ENCODE measurements around the gene SNAI3.

The SNAI3 gene

DNA sequence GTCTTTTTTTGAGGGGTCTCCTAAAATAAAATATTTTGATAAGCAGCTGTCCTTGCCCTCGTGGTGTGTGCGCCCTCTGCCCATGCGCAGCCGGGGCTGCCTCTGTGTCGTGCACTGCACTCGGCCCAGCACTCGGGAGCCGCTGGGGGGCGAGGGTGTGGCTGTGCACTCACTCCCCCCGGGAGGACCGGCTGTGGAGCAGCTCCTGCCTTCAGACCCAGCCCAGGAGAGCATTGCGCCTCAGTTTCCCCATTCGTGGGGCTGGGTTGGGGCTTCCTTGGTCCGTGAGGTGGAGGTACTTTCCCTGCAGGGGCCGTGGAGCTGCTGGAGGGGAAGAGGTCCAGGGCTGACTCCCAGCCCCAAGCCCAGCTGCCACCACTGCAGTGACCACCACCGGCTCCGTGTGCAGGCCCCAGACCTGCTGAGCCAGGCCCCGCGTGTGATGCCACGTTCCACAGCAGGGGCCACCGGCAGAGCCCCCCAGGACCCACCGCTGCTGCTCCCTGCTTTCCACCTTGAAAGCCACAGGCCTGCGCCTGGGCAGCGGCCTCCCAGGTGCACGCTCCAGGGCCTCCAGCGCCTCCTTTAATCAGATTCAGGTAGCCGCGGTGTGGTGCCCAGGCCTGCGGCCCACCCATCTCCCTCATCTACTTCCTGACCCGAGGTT is 54.3 kb downstream of the SNAI3 start:
- ATAC-seq (ENCODE audit: low read depth), result no peak
- Histone ChIP-seq H3K27me3 (ENCODE audit: insufficient read depth, poor library complexity, severe bottlenecking) (peaks cover under 1% of the 10 kb centered on the region), H3K4me1 (ENCODE audit: insufficient read depth, poor library complexity, severe bottlenecking) (no peaks in the 10 kb centered on the region), H3K27ac (ENCODE audit: poor library complexity, severe bottlenecking) (no peak overlapping the region), H3K9me3 (ENCODE audit: severe bottlenecking) (no peaks in the 10 kb centered on the region), H3K4me3 (ENCODE audit: severe bottlenecking) (no peak overlapping the region), H3K36me3 (ENCODE audit: low read depth) (peaks cover 42% of the 10 kb centered on the region)
- TF ChIP-seq, protein P1, sequence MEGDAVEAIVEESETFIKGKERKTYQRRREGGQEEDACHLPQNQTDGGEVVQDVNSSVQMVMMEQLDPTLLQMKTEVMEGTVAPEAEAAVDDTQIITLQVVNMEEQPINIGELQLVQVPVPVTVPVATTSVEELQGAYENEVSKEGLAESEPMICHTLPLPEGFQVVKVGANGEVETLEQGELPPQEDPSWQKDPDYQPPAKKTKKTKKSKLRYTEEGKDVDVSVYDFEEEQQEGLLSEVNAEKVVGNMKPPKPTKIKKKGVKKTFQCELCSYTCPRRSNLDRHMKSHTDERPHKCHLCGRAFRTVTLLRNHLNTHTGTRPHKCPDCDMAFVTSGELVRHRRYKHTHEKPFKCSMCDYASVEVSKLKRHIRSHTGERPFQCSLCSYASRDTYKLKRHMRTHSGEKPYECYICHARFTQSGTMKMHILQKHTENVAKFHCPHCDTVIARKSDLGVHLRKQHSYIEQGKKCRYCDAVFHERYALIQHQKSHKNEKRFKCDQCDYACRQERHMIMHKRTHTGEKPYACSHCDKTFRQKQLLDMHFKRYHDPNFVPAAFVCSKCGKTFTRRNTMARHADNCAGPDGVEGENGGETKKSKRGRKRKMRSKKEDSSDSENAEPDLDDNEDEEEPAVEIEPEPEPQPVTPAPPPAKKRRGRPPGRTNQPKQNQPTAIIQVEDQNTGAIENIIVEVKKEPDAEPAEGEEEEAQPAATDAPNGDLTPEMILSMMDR (IDR thresholded peaks at IDR 0.05; ENCODE audit: poor library complexity, severe bottlenecking), result no peak
- no peak for DNase-seq (ENCODE audit: low spot score)

- TF ChIP-seq, protein P1 (IDR thresholded peaks at IDR 0.05; ENCODE audit: poor library complexity, severe bottlenecking), result no peak
- no peak for ATAC-seq (ENCODE audit: low read depth)
- H3K4me1 ChIP-seq (ENCODE audit: insufficient read depth, poor library complexity, severe bottlenecking), result no peaks in the 10 kb centered on the region
- peaks cover 49% of the 10 kb centered on the region for H3K36me3 ChIP-seq (ENCODE audit: low read depth)
- no peak overlapping the region for H3K27ac ChIP-seq (ENCODE audit: poor library complexity, severe bottlenecking)
- no peaks in the 10 kb centered on the region for H3K27me3 ChIP-seq (ENCODE audit: insufficient read depth, poor library complexity, severe bottlenecking)
- no peak overlapping the region for H3K4me3 ChIP-seq (ENCODE audit: severe bottlenecking)
- no peak for DNase-seq (ENCODE audit: low spot score)
- H3K9me3 ChIP-seq (ENCODE audit: severe bottlenecking), result no peaks in the 10 kb centered on the region
Measured at GRCh38 chr16:88631384-88631783, 54.9 kb downstream of the SNAI3 start.

GRCh38 chr16:88630941-88631340 is 55.4 kb downstream of the SNAI3 start:
- Histone ChIP-seq H3K4me1 (ENCODE audit: insufficient read depth, poor library complexity, severe bottlenecking) (no peaks in the 10 kb centered on the region), H3K27ac (ENCODE audit: poor library complexity, severe bottlenecking) (no peak overlapping the region), H3K9me3 (ENCODE audit: severe bottlenecking) (no peaks in the 10 kb centered on the region), H3K36me3 (ENCODE audit: low read depth) (peaks cover 53% of the 10 kb centered on the region), H3K4me3 (ENCODE audit: severe bottlenecking) (no peak overlapping the region), H3K27me3 (ENCODE audit: insufficient read depth, poor library complexity, severe bottlenecking) (no peaks in the 10 kb centered on the region)
- DNase-seq (ENCODE audit: low spot score) (peak; percentile 64), ATAC-seq (ENCODE audit: low read depth) (no peak)
- TF ChIP-seq, protein P1 (IDR thresholded peaks at IDR 0.05; ENCODE audit: poor library complexity, severe bottlenecking), result no peak

DNA sequence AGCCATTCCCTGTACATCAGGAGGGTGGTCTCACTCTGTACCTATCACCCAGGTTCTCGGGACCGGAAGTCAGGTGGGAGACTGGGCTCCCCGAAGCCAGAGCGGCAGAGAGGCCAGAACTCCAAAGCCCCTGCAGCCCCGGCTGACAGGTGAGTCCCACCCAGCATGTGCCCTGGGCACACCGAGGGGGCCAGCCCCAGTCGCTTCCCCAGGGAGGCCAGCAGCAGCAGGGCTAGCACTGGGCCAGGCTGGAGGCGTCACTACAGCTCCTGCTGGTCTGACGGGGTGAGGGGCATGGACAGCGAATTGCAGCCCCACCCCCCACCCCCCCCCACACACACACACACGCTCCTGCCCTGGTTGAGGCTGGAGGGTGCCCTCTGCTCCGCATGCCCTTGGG is 55.9 kb downstream of the SNAI3 start:
- Histone ChIP-seq H3K27me3 (ENCODE audit: insufficient read depth, poor library complexity, severe bottlenecking) (no peaks in the 10 kb centered on the region), H3K36me3 (ENCODE audit: low read depth) (peaks cover 57% of the 10 kb centered on the region), H3K9me3 (ENCODE audit: severe bottlenecking) (no peaks in the 10 kb centered on the region), H3K4me3 (ENCODE audit: severe bottlenecking) (no peak overlapping the region), H3K27ac (ENCODE audit: poor library complexity, severe bottlenecking) (no peak overlapping the region), H3K4me1 (ENCODE audit: insufficient read depth, poor library complexity, severe bottlenecking) (no peaks in the 10 kb centered on the region)
- ATAC-seq (ENCODE audit: low read depth) (no peak), DNase-seq (ENCODE audit: low spot score) (no peak)
- TF ChIP-seq, protein P1 (IDR thresholded peaks at IDR 0.05; ENCODE audit: poor library complexity, severe bottlenecking), result no peak

GRCh38 chr16:88629835-88630234 is 56.5 kb downstream of the SNAI3 start:
- Histone ChIP-seq H3K4me3 (ENCODE audit: severe bottlenecking) (no peak overlapping the region), H3K36me3 (ENCODE audit: low read depth) (peaks cover 63% of the 10 kb centered on the region), H3K4me1 (ENCODE audit: insufficient read depth, poor library complexity, severe bottlenecking) (no peaks in the 10 kb centered on the region), H3K27ac (ENCODE audit: poor library complexity, severe bottlenecking) (no peak overlapping the region), H3K9me3 (ENCODE audit: severe bottlenecking) (no peaks in the 10 kb centered on the region), H3K27me3 (ENCODE audit: insufficient read depth, poor library complexity, severe bottlenecking) (no peaks in the 10 kb centered on the region)
- TF ChIP-seq, protein P1 (IDR thresholded peaks at IDR 0.05; ENCODE audit: poor library complexity, severe bottlenecking), result no peak
- ATAC-seq (ENCODE audit: low read depth), result no peak
- no peak for DNase-seq (ENCODE audit: low spot score)
